Uterus (tissue), 4 donors: Measurements from ENCODE around the gene ALPG. TPM values are rescaled to one million over a fixed set of nuclear protein-coding genes. Genes with fewer than 3 reads are reported as not detected.

ENCODE experiments used
- DNase-seq, 2 donors: peaks; one replicate each; pipeline ENCODE4 v3.0.0-alpha.2; 2019 to 2020
- H3K27ac ChIP-seq, 2 donors: fragments of 200-600 bp; sonication (generic); 1 replicate in 1 of 2; 2 replicates in 1 of 2; pipeline ENCODE4 v1.5.1; 2016 to 2018
- H3K27me3 ChIP-seq, 2 donors: fragments of 200-600 bp; sonication (generic); one replicate each; pipeline ENCODE4 v1.5.1; 2018 to 2019; ENCODE audit warnings: control low read depth in 1 of 2
- H3K36me3 ChIP-seq, 2 donors: fragments of 200-600 bp; sonication (generic); one replicate each; pipeline ENCODE4 v1.5.1; 2019; ENCODE audit warnings: control low read depth in 1 of 2
- H3K4me1 ChIP-seq, 2 donors: fragments of 200-600 bp; sonication (generic); one replicate each; pipeline ENCODE4 v1.5.1; 2018 to 2019; ENCODE audit warnings: control low read depth in 1 of 2
- H3K4me3 ChIP-seq, 2 donors: fragments of 200-600 bp; sonication (generic); 1 replicate in 1 of 2; 2 replicates in 1 of 2; pipeline ENCODE4 v1.5.1; 2018 to 2019; ENCODE audit warnings: mild to moderate bottlenecking in 1 of 2
- H3K9me3 ChIP-seq, 2 donors: fragments of 200-600 bp; sonication (generic); one replicate each; pipeline ENCODE4 v1.5.1; 2019; ENCODE audit warnings: control low read depth in 1 of 2
- POLR2A ChIP-seq, 2 donors: fragments of 450-650 bp; IDR thresholded peaks; one replicate each; pipeline ENCODE4 v1.6.1; 2016; ENCODE audit warnings: antibody characterized with exemption in 2 of 2, mild to moderate bottlenecking in 1 of 2, moderate library complexity in 1 of 2
- intact Hi-C: fragments of 100-400 bp; cut with DNase I; formaldehyde crosslinking; loops from one replicate; pipeline ENCODE4 v1.15.1; 2023; ENCODE audit warnings: low total_unique reads
- total RNA-seq, 4 donors: library from RNA; depleted of rRNA in 3 of 4; stranded (reverse); fragments of >200 nt in 3 of 4; gene quantifications; one replicate each; pipeline versions ENCODE4 v1.1.0 to v1.2.4, GENCODE V29; 2014 to 2023
- TF ChIP-seq, protein P1 (sequence below), 4 experiments: fragments of 200-600 bp in 2 of 4; fragments of 450-650 bp in 2 of 4; sonication (generic) in 2 of 4; IDR thresholded peaks; one replicate each; pipeline ENCODE4 v1.5.1; 2016 to 2019; ENCODE audit warnings: antibody characterized with exemption in 4 of 4, mild to moderate bottlenecking in 2 of 4, moderate library complexity in 1 of 4
- donor health status: DM: yes; HTN: yes; CAD: no.

ALPG gene
- total RNA-seq, 4 donors from 2014 or later, result not detected

DNA sequence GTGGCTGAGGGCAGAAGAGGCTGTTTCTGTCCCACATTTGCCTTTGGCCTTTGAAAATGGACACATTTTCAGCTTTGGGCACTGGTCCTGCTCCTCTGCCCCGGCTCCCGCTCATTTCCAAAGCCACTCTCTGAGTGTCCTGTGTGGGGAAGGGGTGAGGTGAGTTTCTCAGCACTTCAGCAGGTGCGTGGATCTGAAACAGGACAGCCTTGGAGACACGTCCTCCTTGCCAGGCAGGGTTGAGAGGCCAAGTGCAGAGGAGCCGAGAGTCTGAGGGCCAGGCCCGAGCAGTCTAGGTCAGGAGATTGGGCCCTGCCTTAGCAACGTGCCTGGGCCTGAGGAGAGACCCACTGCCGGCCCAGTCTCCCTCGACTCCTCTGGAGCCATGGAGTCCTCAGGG, 27.4 kb downstream of the ALPG start:
- Histone ChIP-seq H3K9me3 (no peaks in the 10 kb centered on the region), H3K27me3 (no peaks in the 10 kb centered on the region), H3K4me3 (no peak overlapping the region), H3K27ac (no peak overlapping the region), H3K4me1 (no peaks in the 10 kb centered on the region), H3K36me3 (no peaks in the 10 kb centered on the region)
- DNase-seq, result no peak
- intact Hi-C loops, result no loop called here
- TF ChIP-seq, protein P1, sequence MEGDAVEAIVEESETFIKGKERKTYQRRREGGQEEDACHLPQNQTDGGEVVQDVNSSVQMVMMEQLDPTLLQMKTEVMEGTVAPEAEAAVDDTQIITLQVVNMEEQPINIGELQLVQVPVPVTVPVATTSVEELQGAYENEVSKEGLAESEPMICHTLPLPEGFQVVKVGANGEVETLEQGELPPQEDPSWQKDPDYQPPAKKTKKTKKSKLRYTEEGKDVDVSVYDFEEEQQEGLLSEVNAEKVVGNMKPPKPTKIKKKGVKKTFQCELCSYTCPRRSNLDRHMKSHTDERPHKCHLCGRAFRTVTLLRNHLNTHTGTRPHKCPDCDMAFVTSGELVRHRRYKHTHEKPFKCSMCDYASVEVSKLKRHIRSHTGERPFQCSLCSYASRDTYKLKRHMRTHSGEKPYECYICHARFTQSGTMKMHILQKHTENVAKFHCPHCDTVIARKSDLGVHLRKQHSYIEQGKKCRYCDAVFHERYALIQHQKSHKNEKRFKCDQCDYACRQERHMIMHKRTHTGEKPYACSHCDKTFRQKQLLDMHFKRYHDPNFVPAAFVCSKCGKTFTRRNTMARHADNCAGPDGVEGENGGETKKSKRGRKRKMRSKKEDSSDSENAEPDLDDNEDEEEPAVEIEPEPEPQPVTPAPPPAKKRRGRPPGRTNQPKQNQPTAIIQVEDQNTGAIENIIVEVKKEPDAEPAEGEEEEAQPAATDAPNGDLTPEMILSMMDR (IDR thresholded peaks at IDR 0.05), result no peak
- no peak for TF ChIP-seq POLR2A (IDR thresholded peaks at IDR 0.05)

DNA sequence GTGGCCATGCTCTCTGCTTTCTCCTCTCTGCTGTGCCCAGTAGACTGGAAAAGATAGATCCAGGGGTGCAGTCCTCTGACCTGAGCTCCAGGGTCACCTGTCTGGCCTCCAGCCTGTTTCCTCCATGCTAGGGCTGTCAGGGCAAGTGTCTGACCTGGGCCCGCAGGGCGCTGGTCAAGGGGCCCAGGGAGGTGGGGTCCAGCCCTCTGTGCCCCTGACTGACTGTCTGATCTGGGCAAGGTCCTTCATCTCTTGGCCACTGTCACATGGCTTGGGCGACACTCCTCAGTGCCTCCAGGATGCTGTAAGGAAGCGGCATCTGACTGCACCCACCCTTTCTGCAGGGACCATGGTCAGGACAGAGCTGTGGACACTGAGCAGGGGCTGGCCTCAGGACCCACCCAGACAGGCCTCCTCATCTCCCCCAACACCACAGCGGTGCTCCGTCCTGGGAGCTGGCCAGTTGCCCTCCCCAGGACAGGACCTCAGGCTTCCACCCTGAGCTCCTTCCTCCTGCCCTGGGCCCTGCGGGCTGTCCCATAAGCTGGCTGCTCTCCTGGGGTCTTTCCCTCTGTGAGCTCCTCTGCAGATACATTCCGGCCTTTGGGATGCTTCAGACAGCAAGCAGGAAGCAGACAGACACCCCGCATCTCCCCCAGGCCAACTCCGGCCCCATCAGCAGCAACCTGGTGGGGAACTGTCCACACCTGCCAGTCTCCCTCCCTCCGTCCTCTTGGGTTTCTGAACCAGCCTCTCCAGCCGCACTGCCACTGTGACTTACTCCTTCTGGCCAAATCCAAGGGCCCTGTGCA, 28.1 kb downstream of the ALPG start:
- Histone ChIP-seq H3K27ac (no peak overlapping the region), H3K27me3 (no peaks in the 10 kb centered on the region), H3K9me3 (no peaks in the 10 kb centered on the region), H3K4me1 (no peaks in the 10 kb centered on the region), H3K4me3 (no peak overlapping the region), H3K36me3 (no peaks in the 10 kb centered on the region)
- intact Hi-C loops, result no loop called here
- DNase-seq, result no peak
- TF ChIP-seq, protein P1 (IDR thresholded peaks at IDR 0.05), result no peak
- TF ChIP-seq POLR2A (IDR thresholded peaks at IDR 0.05), result no peak

DNA sequence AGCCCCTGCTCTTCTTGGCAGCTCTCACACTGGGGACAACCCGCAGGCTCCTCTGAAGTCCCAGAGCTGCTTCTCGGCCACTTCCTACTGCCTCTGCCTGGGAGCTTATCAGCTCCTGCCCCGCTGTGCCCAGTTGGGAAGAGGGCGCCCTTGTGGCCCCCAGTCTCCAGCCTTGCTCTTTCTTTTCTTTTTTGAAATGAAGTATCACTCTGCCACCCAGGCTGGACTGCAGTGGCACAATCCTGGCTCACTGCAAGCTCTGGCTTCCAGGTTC, 28.7 kb downstream of the ALPG start:
- H3K36me3 ChIP-seq, result no peaks in the 10 kb centered on the region
- H3K4me1 ChIP-seq, result no peaks in the 10 kb centered on the region
- no peaks in the 10 kb centered on the region for H3K27me3 ChIP-seq
- no peak for DNase-seq
- intact Hi-C loops, result no loop called here
- H3K27ac ChIP-seq, result no peak overlapping the region
- no peaks in the 10 kb centered on the region for H3K9me3 ChIP-seq
- TF ChIP-seq, protein P1 (IDR thresholded peaks at IDR 0.05), result no peak
- TF ChIP-seq POLR2A (IDR thresholded peaks at IDR 0.05), result no peak
- no peak overlapping the region for H3K4me3 ChIP-seq

DNA sequence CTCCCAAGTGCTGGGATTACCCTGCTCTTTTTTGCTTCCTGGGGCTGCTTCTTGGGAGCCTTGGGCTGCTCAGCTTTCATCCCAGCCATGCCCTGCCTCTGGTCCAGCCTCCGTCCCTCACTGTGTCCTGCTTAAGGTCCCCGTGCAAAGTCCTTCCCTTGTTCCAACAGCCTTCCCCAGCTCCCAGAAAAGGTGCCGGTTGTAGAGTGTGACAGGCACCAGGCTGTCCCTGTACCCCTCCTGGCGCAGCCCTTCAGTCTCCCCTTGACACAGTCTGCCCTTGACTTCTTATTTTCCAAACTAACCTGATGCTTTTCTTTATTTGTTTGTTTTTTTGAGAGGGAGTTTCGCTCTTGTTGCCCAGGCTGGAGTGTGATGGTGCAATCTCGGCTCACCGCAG, 29.2 kb downstream of the ALPG start:
- intact Hi-C loops, result no loop called here
- no peak for DNase-seq

More for the DNA sequence above, 29.2 kb downstream of the ALPG start:
- Histone ChIP-seq H3K27me3 (no peaks in the 10 kb centered on the region), H3K4me3 (no peak overlapping the region), H3K4me1 (no peaks in the 10 kb centered on the region), H3K9me3 (no peaks in the 10 kb centered on the region), H3K27ac (no peak overlapping the region), H3K36me3 (no peaks in the 10 kb centered on the region)
- TF ChIP-seq POLR2A (IDR thresholded peaks at IDR 0.05), result no peak
- TF ChIP-seq, protein P1 (IDR thresholded peaks at IDR 0.05), result no peak
